Measurements from ENCODE around the gene ROCK2.

- no peak for TF ChIP-seq SUZ12 (IDR thresholded peaks at IDR 0.05)
- TF ChIP-seq NFRKB (IDR thresholded peaks at IDR 0.05), result no peak
Measured at GRCh38 chr2:11292464-11293255, 51.8 kb downstream of the ROCK2 start.

All from HEK293T (cell line).